SIG-M5 (cell line): Measurements from ENCODE around the gene ZNF862.

Experiments
- DNase-seq: peaks from one replicate; lab custom pipeline; 2025; lab: John Stamatoyannopoulos, UW

ZNF862 gene

GRCh38 chr7:149845257-149845980, 7.2 kb downstream of the ZNF862 start:
- DNase-seq: no peak

- DNase-seq: no peak
Observed at GRCh38 chr7:149846021-149846420, 7.8 kb downstream of the ZNF862 start.

GRCh38 chr7:149846436-149847046, 8.4 kb downstream of the ZNF862 start:
- no peak for DNase-seq

- no peak for DNase-seq
Observed at GRCh38 chr7:149849174-149849573, 11.0 kb downstream of the ZNF862 start.

- no peak for DNase-seq
Observed at GRCh38 chr7:149850007-149850594, 11.9 kb downstream of the ZNF862 start.

- DNase-seq: no peak
Observed at GRCh38 chr7:149850716-149851115, 12.5 kb downstream of the ZNF862 start.

GRCh38 chr7:149851449-149851848, 13.3 kb downstream of the ZNF862 start:
- DNase-seq: no peak

- no peak for DNase-seq
Observed at GRCh38 chr7:149853157-149853556, 15.0 kb downstream of the ZNF862 start.

- no peak for DNase-seq
Observed at GRCh38 chr7:149854611-149855360, 16.6 kb downstream of the ZNF862 start.

- no peak for DNase-seq
Observed at GRCh38 chr7:149855361-149856305, 17.5 kb downstream of the ZNF862 start.

- no peak for DNase-seq
Observed at GRCh38 chr7:149856583-149856982, 18.4 kb downstream of the ZNF862 start.

- no peak for DNase-seq
Observed at GRCh38 chr7:149859369-149859768, 21.2 kb downstream of the ZNF862 start.

- DNase-seq: no peak
Observed at GRCh38 chr7:149859876-149860275, 21.7 kb downstream of the ZNF862 start.

GRCh38 chr7:149860821-149861727, 22.9 kb downstream of the ZNF862 start:
- DNase-seq: no peak

GRCh38 chr7:149861728-149862045, 23.5 kb downstream of the ZNF862 start:
- DNase-seq: no peak

GRCh38 chr7:149862156-149862555, 24.0 kb downstream of the ZNF862 start:
- no peak for DNase-seq

GRCh38 chr7:149863500-149863899, 25.3 kb downstream of the ZNF862 start:
- no peak for DNase-seq

- DNase-seq: no peak
Observed at GRCh38 chr7:149864023-149864422, 25.8 kb downstream of the ZNF862 start.

- no peak for DNase-seq
Observed at GRCh38 chr7:149864751-149865150, 26.6 kb downstream of the ZNF862 start.

- no peak for DNase-seq
Observed at GRCh38 chr7:149865437-149865836, 27.3 kb downstream of the ZNF862 start.
